NCI-H146 treated with DMSO at 0.1 percent for 48 hours (cell line): ENCODE results near the gene FYN.
"Not testable (repeated sequence)": the region's sequence is repeated elsewhere in the genome, so short reads cannot be mapped to it uniquely, and the experiment has no call there.

Source experiments
- DNase-seq: peaks from one replicate; lab custom pipeline; 2025; ENCODE audit not compliant: unreplicated experiment; lab: John Stamatoyannopoulos, UW

FYN gene

GRCh38 chr6:111687652-111688051, 185.6 kb downstream of the FYN start:
- no peak for DNase-seq

GRCh38 chr6:111686932-111687266, 186.4 kb downstream of the FYN start:
- no peak for DNase-seq

- no peak for DNase-seq
These were observed 186.9 kb downstream of the FYN start for GRCh38 chr6:111686249-111686931.

- DNase-seq: no peak
These were observed 187.7 kb downstream of the FYN start for GRCh38 chr6:111685526-111685925.

GRCh38 chr6:111685058-111685457, 188.2 kb downstream of the FYN start:
- no peak for DNase-seq

- DNase-seq: no peak
These were observed 189.4 kb downstream of the FYN start for GRCh38 chr6:111683749-111684267.

- no peak for DNase-seq
These were observed 190.1 kb downstream of the FYN start for GRCh38 chr6:111683157-111683556.

GRCh38 chr6:111681860-111682259, 191.4 kb downstream of the FYN start:
- DNase-seq: no peak

- DNase-seq: not testable (repeated sequence)
These were observed 192.2 kb downstream of the FYN start for GRCh38 chr6:111680811-111681609.

GRCh38 chr6:111680015-111680712, 193.1 kb downstream of the FYN start:
- DNase-seq: no peak

GRCh38 chr6:111679126-111679858, 194.0 kb downstream of the FYN start:
- DNase-seq: no peak

GRCh38 chr6:111677249-111677990, 195.8 kb downstream of the FYN start:
- no peak for DNase-seq

GRCh38 chr6:111676383-111676782, 196.9 kb downstream of the FYN start:
- DNase-seq: no peak

- no peak for DNase-seq
These were observed 198.4 kb downstream of the FYN start for GRCh38 chr6:111674883-111675282.

- no peak for DNase-seq
These were observed 198.8 kb downstream of the FYN start for GRCh38 chr6:111674413-111674812.

GRCh38 chr6:111673937-111674336, 199.3 kb downstream of the FYN start:
- DNase-seq: no peak

- no peak for DNase-seq
These were observed 199.7 kb downstream of the FYN start for GRCh38 chr6:111673532-111673931.

GRCh38 chr6:111672761-111673450, 200.3 kb downstream of the FYN start:
- DNase-seq: no peak

- no peak for DNase-seq
These were observed 203.9 kb downstream of the FYN start for GRCh38 chr6:111669326-111669725.

- peak; percentile 19 for DNase-seq
These were observed 204.8 kb downstream of the FYN start for GRCh38 chr6:111668410-111668809.
